ENCODE data around the gene CDH12. TPM values are rescaled to one million over a fixed set of nuclear protein-coding genes. Genes with fewer than 3 reads are reported as not detected.

CDH12 gene
- total and polyA plus RNA-seq, 4 donors = 0.02 to 0.33 (median 0.17) TPM; not detected in 1

- TF ChIP-seq JUND (IDR thresholded peaks at IDR 0.05) = no peak
- TF ChIP-seq ZBTB33 (IDR thresholded peaks at IDR 0.05) = no peak
- no peak for TF ChIP-seq HNF4A (conservative IDR thresholded peaks at IDR 0.05)
- no peak for TF ChIP-seq ATF3 (IDR thresholded peaks at IDR 0.05)
- TF ChIP-seq NR2F2 (IDR thresholded peaks at IDR 0.05) = no peak
- TF ChIP-seq RXRA (IDR thresholded peaks at IDR 0.05) = no peak
- no peak for TF ChIP-seq REST (IDR thresholded peaks at IDR 0.05)
- no peak for TF ChIP-seq SP1 (IDR thresholded peaks at IDR 0.05)
- no peak for TF ChIP-seq YY1 (IDR thresholded peaks at IDR 0.05)
- TF ChIP-seq, protein P1, sequence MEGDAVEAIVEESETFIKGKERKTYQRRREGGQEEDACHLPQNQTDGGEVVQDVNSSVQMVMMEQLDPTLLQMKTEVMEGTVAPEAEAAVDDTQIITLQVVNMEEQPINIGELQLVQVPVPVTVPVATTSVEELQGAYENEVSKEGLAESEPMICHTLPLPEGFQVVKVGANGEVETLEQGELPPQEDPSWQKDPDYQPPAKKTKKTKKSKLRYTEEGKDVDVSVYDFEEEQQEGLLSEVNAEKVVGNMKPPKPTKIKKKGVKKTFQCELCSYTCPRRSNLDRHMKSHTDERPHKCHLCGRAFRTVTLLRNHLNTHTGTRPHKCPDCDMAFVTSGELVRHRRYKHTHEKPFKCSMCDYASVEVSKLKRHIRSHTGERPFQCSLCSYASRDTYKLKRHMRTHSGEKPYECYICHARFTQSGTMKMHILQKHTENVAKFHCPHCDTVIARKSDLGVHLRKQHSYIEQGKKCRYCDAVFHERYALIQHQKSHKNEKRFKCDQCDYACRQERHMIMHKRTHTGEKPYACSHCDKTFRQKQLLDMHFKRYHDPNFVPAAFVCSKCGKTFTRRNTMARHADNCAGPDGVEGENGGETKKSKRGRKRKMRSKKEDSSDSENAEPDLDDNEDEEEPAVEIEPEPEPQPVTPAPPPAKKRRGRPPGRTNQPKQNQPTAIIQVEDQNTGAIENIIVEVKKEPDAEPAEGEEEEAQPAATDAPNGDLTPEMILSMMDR (IDR thresholded peaks at IDR 0.05; ENCODE audit: low read depth, low read length, missing input control) = no peak
- TF ChIP-seq FOXA2 (IDR thresholded peaks at IDR 0.05) = no peak
- no peak for TF ChIP-seq EGR1 (IDR thresholded peaks at IDR 0.05; ENCODE audit: low read depth in 2 of 2)
- no peak for TF ChIP-seq TAF1 (conservative IDR thresholded peaks at IDR 0.05)
- no peak for TF ChIP-seq HNF4G (IDR thresholded peaks at IDR 0.05)
- TF ChIP-seq MAX (IDR thresholded peaks at IDR 0.05) = no peak
- no peaks in the 10 kb centered on the region for H3K9me3 ChIP-seq (ENCODE audit: control insufficient read depth in 4 of 4, low read length in 3 of 4)
- H3K4me3 ChIP-seq (ENCODE audit: low read depth in 1 of 3, low read length in 3 of 3) = no peak overlapping the region
- no peaks in the 10 kb centered on the region for H3K4me1 ChIP-seq (ENCODE audit: control insufficient read depth in 4 of 4, insufficient read depth in 4 of 4, low read length in 3 of 4)
- DNase-seq (ENCODE audit: low spot score) = no peak
- H3K9ac ChIP-seq (ENCODE audit: low read depth in 1 of 2, low read length in 2 of 2) = no peak overlapping the region
- H3K27ac ChIP-seq (ENCODE audit: low read depth in 1 of 2, low read length in 2 of 2) = no peak overlapping the region
- no peaks in the 10 kb centered on the region for H3K36me3 ChIP-seq (ENCODE audit: control insufficient read depth in 4 of 4, insufficient read depth in 3 of 4, low read depth in 1 of 4, low read length in 3 of 4)
- H3K27me3 ChIP-seq (ENCODE audit: control insufficient read depth in 4 of 4, insufficient read depth in 4 of 4, low read length in 3 of 4) = no peaks in the 10 kb centered on the region
- 51% methylated on average over 4 of the region's 4 CpGs for WGBS
These were observed 303.1 kb downstream of the CDH12 start for GRCh38 chr5:22549876-22550671.

GRCh38 chr5:22542340-22542739 lies 310.8 kb downstream of the CDH12 start:
- DNase-seq (ENCODE audit: low spot score) = no peak
- WGBS = 27% methylated on average over 1 of the region's 1 CpG

More at GRCh38 chr5:22542340-22542739, 310.8 kb downstream of the CDH12 start:
- Histone ChIP-seq H3K27ac (ENCODE audit: low read depth in 1 of 2, low read length in 2 of 2) (no peak overlapping the region), H3K27me3 (ENCODE audit: control insufficient read depth in 4 of 4, insufficient read depth in 4 of 4, low read length in 3 of 4) (no peaks in the 10 kb centered on the region), H3K4me1 (ENCODE audit: control insufficient read depth in 4 of 4, insufficient read depth in 4 of 4, low read length in 3 of 4) (no peaks in the 10 kb centered on the region), H3K4me3 (ENCODE audit: low read depth in 1 of 3, low read length in 3 of 3) (no peak overlapping the region), H3K36me3 (ENCODE audit: control insufficient read depth in 4 of 4, insufficient read depth in 3 of 4, low read depth in 1 of 4, low read length in 3 of 4) (no peaks in the 10 kb centered on the region), H3K9me3 (ENCODE audit: control insufficient read depth in 4 of 4, low read length in 3 of 4) (no peaks in the 10 kb centered on the region), H3K9ac (ENCODE audit: low read depth in 1 of 2, low read length in 2 of 2) (no peak overlapping the region)
- TF ChIP-seq YY1 (IDR thresholded peaks at IDR 0.05) = no peak
- TF ChIP-seq MAX (IDR thresholded peaks at IDR 0.05) = no peak
- TF ChIP-seq REST (IDR thresholded peaks at IDR 0.05) = no peak
- TF ChIP-seq FOXA2 (IDR thresholded peaks at IDR 0.05) = no peak
- TF ChIP-seq TAF1 (conservative IDR thresholded peaks at IDR 0.05) = no peak
- TF ChIP-seq SP1 (IDR thresholded peaks at IDR 0.05) = no peak
- no peak for TF ChIP-seq HNF4A (conservative IDR thresholded peaks at IDR 0.05)
- TF ChIP-seq, protein P1 (IDR thresholded peaks at IDR 0.05; ENCODE audit: low read depth, low read length, missing input control) = no peak
- TF ChIP-seq ATF3 (IDR thresholded peaks at IDR 0.05) = no peak
